K562 (cell line): Measurements from ENCODE around the gene PRDM12. TPM values are rescaled to one million over a fixed set of nuclear protein-coding genes. Genes with fewer than 3 reads are reported as not detected.

ENCODE experiments used
- ARHGAP35 ChIP-seq: fragments of 450-650 bp; IDR thresholded peaks from 2 replicates; pipeline ENCODE4 v1.6.1; 2018; ENCODE audit not compliant: partially characterized antibody
- ARID3A ChIP-seq: IDR thresholded peaks from 2 replicates; pipeline ENCODE4 v1.6.1; 2012; ENCODE audit warnings: low read depth, low read length, improper control_type of control experiment, borderline replicate concordance
- ATF1 ChIP-seq, 2 experiments: fragments of 450-650 bp in 1 of 2; IDR thresholded peaks; 2 replicates each; pipeline ENCODE4 v1.6.1; 2016; ENCODE audit warnings: missing compliant biosample characterization in 1 of 2, missing genetic modification characterization in 1 of 2
- BDP1 ChIP-seq: IDR thresholded peaks from 3 replicates; pipeline ENCODE4 v1.6.1; 2011; ENCODE audit not compliant: insufficient read length, insufficient read depth
- BRD9 ChIP-seq: fragments of 450-650 bp; IDR thresholded peaks from 2 replicates; pipeline ENCODE4 v1.6.1; 2018; ENCODE audit warnings: low read depth; ENCODE audit not compliant: partially characterized antibody
- GTF3C2 ChIP-seq: IDR thresholded peaks from 3 replicates; pipeline ENCODE4 v1.6.1; 2011; ENCODE audit warnings: borderline replicate concordance, mild to moderate bottlenecking, moderate library complexity; ENCODE audit not compliant: insufficient read length; ENCODE audit errors: extremely low read depth
- MEF2D ChIP-seq: conservative IDR thresholded peaks from 2 replicates; pipeline ENCODE4 v1.6.1; 2016; ENCODE audit warnings: low read depth, missing genetic modification characterization, missing compliant biosample characterization
- MTA1 ChIP-seq: fragments of 450-650 bp; IDR thresholded peaks from 2 replicates; pipeline ENCODE4 v1.6.1; 2017; ENCODE audit warnings: borderline replicate concordance
- NR3C1 ChIP-seq: sonication (generic); formaldehyde crosslinking; IDR thresholded peaks from 2 replicates; pipeline ENCODE4 v1.8.1; 2022; ENCODE audit warnings: missing genetic modification reagents
- PHF21A ChIP-seq: fragments of 450-650 bp; IDR thresholded peaks from 2 replicates; pipeline ENCODE4 v1.6.1; 2017; ENCODE audit warnings: low read depth, borderline replicate concordance
- POU5F1 ChIP-seq: fragments of 150-350 bp; IDR thresholded peaks from 2 replicates; pipeline ENCODE4 v1.6.1; 2014; ENCODE audit warnings: borderline replicate concordance, low read length, low read depth, mild to moderate bottlenecking; ENCODE audit not compliant: partially characterized antibody
- RBFOX2 ChIP-seq: fragments of 200-400 bp; formaldehyde crosslinking; IDR thresholded peaks from 2 replicates; pipeline ENCODE4 v1.6.1; 2017; ENCODE audit warnings: low read depth, mild to moderate bottlenecking, low read length, moderate library complexity
- RNF219 ChIP-seq: fragments of 250-450 bp; sonication (Bioruptor Pico); IDR thresholded peaks from 2 replicates; pipeline ENCODE4 v1.5.0; 2022; ENCODE audit warnings: mild to moderate bottlenecking
- TRIM24 ChIP-seq, 2 experiments: fragments of 450-650 bp; IDR thresholded peaks; 2 replicates each; pipeline ENCODE4 v1.6.1; 2016
- TSC22D4 ChIP-seq: fragments of 450-650 bp; IDR thresholded peaks from 2 replicates; pipeline ENCODE4 v1.6.1; 2016; ENCODE audit warnings: missing genetic modification characterization, missing biosample characterization, control low read depth
- WHSC1 ChIP-seq: IDR thresholded peaks from one replicate; pipeline ENCODE4 v1.6.1; 2012; ENCODE audit warnings: low read length, control low read depth, inconsistent platforms
- XRCC5 ChIP-seq: fragments of 200-400 bp; formaldehyde crosslinking; IDR thresholded peaks from 2 replicates; pipeline ENCODE4 v1.6.1; 2017; ENCODE audit warnings: low read depth, mild to moderate bottlenecking, low read length
- ZNF140 ChIP-seq: fragments of 250-450 bp; sonication (Bioruptor Pico); IDR thresholded peaks from 2 replicates; pipeline ENCODE4 v1.8.0; 2021; ENCODE audit warnings: moderate library complexity, mild to moderate bottlenecking, inconsistent platforms
- polyA plus RNA-seq, 8 experiments: library from polyadenylated mRNA; depleted of rRNA in 4 of 8; stranded (reverse) in 5 of 8; unstranded in 3 of 8; fragments of >200 nt; fragmentation: Nextera tagmentation in 2 of 8; fragmentation: Illumina TruSeq in 1 of 8; extraction: Ambion mirVana in 2 of 8; extraction: Trizol in 1 of 8; gene quantifications; 2 replicates each; pipeline versions ENCODE4 v1.2.1 to v1.2.3, GENCODE V29; 2011 to 2014; ENCODE audit warnings: inconsistent platforms in 1 of 8, missing spikeins in 1 of 8
- total RNA-seq, 7 experiments: library from RNA; depleted of rRNA in 6 of 7; stranded (reverse); fragments of >200 nt in 6 of 7; fragmentation: Illumina TruSeq in 2 of 7; extraction: Trizol in 2 of 7; gene quantifications; 2 replicates each; pipeline versions ENCODE4 v1.2.1 to v1.2.3, GENCODE V29; 2011 to 2021; ENCODE audit warnings: low replicate concordance in 1 of 7

The PRDM12 gene
- total and polyA plus RNA-seq, 9 of the 15 experiments (the other 6 are each of a cell fraction or from before 2014, with no cell fraction given): 0.04 to 0.22 (median 0.07) TPM; not detected in 3

GRCh38 chr9:130689937-130690700, 25.7 kb downstream of the PRDM12 start (continued):
- TF ChIP-seq GTF3C2 (no peak), POU5F1 (no peak), MTA1 (no peak), NR3C1 (CRISPR knock-in tag) (no peak), MEF2D (tag) (no peak), RBFOX2 (peak; percentile 42), PHF21A (no peak), ARHGAP35 (no peak), TRIM24 (IDR thresholded peaks at IDR 0.05) (no peak), ARID3A (no peak), TSC22D4 (tag) (no peak), BRD9 (no peak), XRCC5 (no peak; the same call in 1 of the 2 replicates), BDP1 (no peak), ATF1 (CRISPR knock-in tag; IDR thresholded peaks at IDR 0.05) (no peak), ATF1 (tag; IDR thresholded peaks at IDR 0.05) (peak; percentile 43; the same call in 1 of the 2 replicates), ZNF140 (no peak), RNF219 (CRISPR knock-in tag) (no peak), WHSC1 (no peak)
